H9 (cell line): ENCODE data around the gene ZRANB1. TPM values are rescaled to one million over a fixed set of nuclear protein-coding genes. Genes with fewer than 3 reads are reported as not detected.

Experiments used
- DNase-seq: peaks from one replicate; pipeline ENCODE4 v3.0.0-alpha.2; 2017
- H2AFZ ChIP-seq: one replicate; pipeline ENCODE4 v1.6.1; 2013; ENCODE audit warnings: mild to moderate bottlenecking, low read length, control low read depth, moderate library complexity
- H2AK5ac ChIP-seq: 2 replicates; pipeline ENCODE4 v1.6.1; 2013; ENCODE audit warnings: low read length, control low read depth, mixed read lengths; ENCODE audit not compliant: insufficient read length
- H2BK120ac ChIP-seq: one replicate; pipeline ENCODE4 v1.6.1; 2013; ENCODE audit warnings: low read depth, mild to moderate bottlenecking, low read length, control low read depth, inconsistent platforms; ENCODE audit not compliant: poor library complexity, severe bottlenecking
- H2BK12ac ChIP-seq: 2 replicates; pipeline ENCODE4 v1.6.1; 2013; ENCODE audit warnings: low read length, control low read depth, mixed read lengths, low read depth; ENCODE audit not compliant: insufficient read length
- H2BK15ac ChIP-seq: 2 replicates; pipeline ENCODE4 v1.6.1; 2013; ENCODE audit warnings: low read depth, low read length, control low read depth
- H2BK20ac ChIP-seq: one replicate; pipeline ENCODE4 v1.6.1; 2013; ENCODE audit warnings: low read depth, mild to moderate bottlenecking, low read length, control low read depth, inconsistent platforms; ENCODE audit not compliant: poor library complexity, severe bottlenecking
- H2BK5ac ChIP-seq: 2 replicates; pipeline ENCODE4 v1.6.1; 2013; ENCODE audit warnings: low read length, control low read depth, mixed read lengths; ENCODE audit not compliant: insufficient read length
- H3K14ac ChIP-seq: 2 replicates; pipeline ENCODE4 v1.6.1; 2013; ENCODE audit warnings: low read length, control low read depth; ENCODE audit not compliant: insufficient read depth
- H3K18ac ChIP-seq: 2 replicates; pipeline ENCODE4 v1.6.1; 2013; ENCODE audit warnings: low read depth, mild to moderate bottlenecking, mixed read lengths, low read length, control low read depth; ENCODE audit not compliant: insufficient read length
- H3K23ac ChIP-seq: 2 replicates; pipeline ENCODE4 v1.6.1; 2013; ENCODE audit warnings: low read length, control low read depth, mixed read lengths, low read depth; ENCODE audit not compliant: insufficient read length
- H3K23me2 ChIP-seq: 2 replicates; pipeline ENCODE4 v1.6.1; 2013; ENCODE audit warnings: low read depth, mild to moderate bottlenecking, mixed read lengths, low read length, control low read depth; ENCODE audit not compliant: insufficient read length, poor library complexity, severe bottlenecking
- H3K27ac ChIP-seq: 2 replicates; pipeline ENCODE4 v1.5.1; 2013; ENCODE audit warnings: low read length, control low read depth, mixed read lengths, low read depth; ENCODE audit not compliant: insufficient read length
- H3K27me3 ChIP-seq: 2 replicates; pipeline ENCODE4 v1.6.1; 2013; ENCODE audit warnings: low read length, control low read depth, inconsistent platforms; ENCODE audit not compliant: insufficient read depth
- H3K4ac ChIP-seq: 2 replicates; pipeline ENCODE4 v1.6.1; 2013; ENCODE audit warnings: low read depth, mild to moderate bottlenecking, control low read depth, inconsistent platforms, low read length, moderate library complexity
- H3K4me1 ChIP-seq: 2 replicates; pipeline ENCODE4 v1.6.1; 2013; ENCODE audit warnings: low read length, control low read depth, inconsistent platforms; ENCODE audit not compliant: insufficient read depth
- H3K4me2 ChIP-seq: 2 replicates; pipeline ENCODE4 v1.6.1; 2013; ENCODE audit warnings: low read length, control low read depth, mixed read lengths; ENCODE audit not compliant: insufficient read length, insufficient read depth
- H3K56ac ChIP-seq: 2 replicates; pipeline ENCODE4 v1.6.1; 2013; ENCODE audit warnings: low read depth, mild to moderate bottlenecking, mixed read lengths, low read length, control low read depth; ENCODE audit not compliant: insufficient read length
- H3K79me1 ChIP-seq: 2 replicates; pipeline ENCODE4 v1.6.1; 2013; ENCODE audit warnings: low read depth, mild to moderate bottlenecking, moderate library complexity, low read length, control low read depth, inconsistent platforms; ENCODE audit not compliant: insufficient read depth, poor library complexity, severe bottlenecking
- H3K79me2 ChIP-seq: 2 replicates; pipeline ENCODE4 v1.6.1; 2013; ENCODE audit warnings: low read length, control low read depth, inconsistent platforms; ENCODE audit not compliant: insufficient read depth
- H3K9ac ChIP-seq: 2 replicates; pipeline ENCODE4 v1.6.1; 2013; ENCODE audit warnings: low read length, control low read depth, mixed read lengths; ENCODE audit not compliant: insufficient read length; ENCODE audit errors: extremely low read depth
- H3K9me3 ChIP-seq: one replicate; pipeline ENCODE4 v1.6.1; 2013; ENCODE audit warnings: low read depth, low read length, inconsistent platforms; ENCODE audit not compliant: control insufficient read depth
- H3T11ph ChIP-seq: one replicate; pipeline ENCODE4 v1.6.1; 2013; ENCODE audit warnings: mild to moderate bottlenecking, low read length, control low read depth, inconsistent platforms
- H4K20me1 ChIP-seq: one replicate; pipeline ENCODE4 v1.6.1; 2013; ENCODE audit not compliant: control insufficient read depth, insufficient read length, insufficient read depth
- H4K5ac ChIP-seq: 2 replicates; pipeline ENCODE4 v1.6.1; 2013; ENCODE audit warnings: low read depth, mild to moderate bottlenecking, mixed read lengths, low read length, control low read depth; ENCODE audit not compliant: insufficient read length
- H4K8ac ChIP-seq: replicated peaks from 2 replicates; pipeline ENCODE4 v1.6.1; 2013; ENCODE audit warnings: low read length, control low read depth, mixed read lengths, low read depth; ENCODE audit not compliant: insufficient read length
- H4K91ac ChIP-seq: 2 replicates; pipeline ENCODE4 v1.6.1; 2013; ENCODE audit warnings: low read depth, mild to moderate bottlenecking, moderate library complexity, mixed read lengths, low read length, control low read depth; ENCODE audit not compliant: insufficient read length
- H3K27ac Mint-ChIP-seq, 3 experiments: 2 replicates in 2 of 3; 3 replicates in 1 of 3; pipeline ENCODE4 v1.8.0; 2020 to 2021; ENCODE audit warnings: mixed read lengths in 3 of 3, mild to moderate bottlenecking in 1 of 3, moderate library complexity in 1 of 3
- H3K27me3 Mint-ChIP-seq: 2 replicates; pipeline ENCODE4 v1.8.0; 2021; ENCODE audit warnings: low read depth, mild to moderate bottlenecking, moderate library complexity, mixed read lengths
- H3K36me3 Mint-ChIP-seq, 3 experiments: 2 replicates in 2 of 3; 3 replicates in 1 of 3; pipeline ENCODE4 v1.8.0; 2020 to 2021; ENCODE audit warnings: low read depth in 3 of 3, mixed read lengths in 3 of 3; ENCODE audit not compliant: insufficient read depth in 1 of 3
- H3K4me1 Mint-ChIP-seq, 2 experiments: 2 replicates each; pipeline ENCODE4 v1.8.0; 2020; ENCODE audit warnings: mixed read lengths in 2 of 2
- H3K4me3 Mint-ChIP-seq, 2 experiments: 2 replicates in 1 of 2; 3 replicates in 1 of 2; pipeline ENCODE4 v1.8.0; 2020 to 2021; ENCODE audit warnings: mild to moderate bottlenecking in 2 of 2, mixed read lengths in 2 of 2, moderate library complexity in 1 of 2
- H3K9me3 Mint-ChIP-seq, 2 experiments: 2 replicates in 1 of 2; 3 replicates in 1 of 2; pipeline ENCODE4 v1.8.0; 2020; ENCODE audit warnings: mild to moderate bottlenecking in 2 of 2, mixed read lengths in 2 of 2, moderate library complexity in 1 of 2
- WGBS: extraction: QIAGEN DNeasy Blood & Tissue Kit; methylation state at CpG from one replicate; pipeline ENCODE4 v1.1.7; 2013; ENCODE audit warnings: missing lambda C conversion rate, low lambda C conversion rate, mixed read lengths; ENCODE audit not compliant: insufficient read length; ENCODE audit errors: extremely low coverage; 5-methylcytosine and 5-hydroxymethylcytosine counted together
- total RNA-seq: library from RNA; stranded (reverse); gene quantifications from 2 replicates; pipeline ENCODE4 v1.2.1, GENCODE V29; 2021
- TF ChIP-seq, protein P1 (sequence below): fragments of 200-600 bp; sonication (generic); conservative IDR thresholded peaks from 3 replicates; pipeline ENCODE4 v1.8.0; 2021; ENCODE audit warnings: antibody characterized with exemption, mild to moderate bottlenecking

Gene ZRANB1
- total RNA-seq, 1 experiment from 2014 or later: 17.4 TPM

DNA sequence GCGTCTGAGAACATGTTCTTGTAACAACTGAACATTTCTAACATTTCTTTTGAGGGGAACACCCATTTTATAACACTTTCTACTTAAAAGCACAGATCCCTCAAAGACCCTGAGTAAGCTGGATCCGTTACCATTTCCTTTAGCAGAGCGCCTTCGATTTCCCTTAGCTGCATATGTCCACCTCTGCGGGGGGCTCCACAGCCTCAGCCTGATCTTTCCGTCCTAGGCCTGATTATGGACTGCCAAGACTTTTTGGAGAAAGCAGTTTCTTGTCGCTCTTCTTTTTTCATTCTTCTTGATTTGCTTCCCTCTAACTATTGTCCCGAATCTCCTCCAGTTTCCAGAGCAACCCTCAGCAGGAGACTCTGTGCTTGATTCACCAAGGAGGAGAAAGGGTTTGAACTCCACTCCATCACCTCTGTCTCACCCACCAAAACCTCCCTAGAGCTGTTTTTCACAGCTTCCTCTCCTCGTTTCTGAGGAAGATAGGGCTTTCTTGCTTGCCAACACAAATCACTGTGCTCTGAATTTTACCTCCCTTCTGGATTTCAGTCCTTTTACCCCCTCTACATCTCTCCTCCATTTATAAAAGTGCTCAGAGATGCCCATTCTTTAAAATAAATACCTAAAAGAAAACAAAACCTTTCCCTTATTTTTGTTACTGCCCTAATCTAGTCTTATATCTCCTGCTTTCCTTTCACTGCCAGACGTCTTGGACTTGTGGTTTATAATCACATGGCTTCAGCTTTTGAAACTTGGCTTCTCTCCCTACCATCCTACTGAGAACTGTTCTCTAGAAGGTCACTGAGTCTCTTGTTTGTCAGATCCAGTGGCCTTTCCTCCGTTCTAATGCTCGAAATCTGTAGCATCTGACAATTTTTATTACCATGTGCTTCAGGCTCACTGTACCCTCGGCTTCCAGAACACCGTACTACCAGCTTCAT is 30.5 kb upstream of the ZRANB1 start:
- H3K4me1 Mint-ChIP-seq: peaks cover 11 to 12% of the 10 kb centered on the region in 2 experiments
- Histone ChIP-seq H2BK12ac (no peak overlapping the region), H3K4me1 (no peaks in the 10 kb centered on the region), H4K20me1 (no peaks in the 10 kb centered on the region), H3K79me1 (no peaks in the 10 kb centered on the region), H3K18ac (no peak overlapping the region), H3T11ph (no peak overlapping the region), H3K27ac (no peak overlapping the region), H3K79me2 (no peaks in the 10 kb centered on the region), H3K23ac (no peak overlapping the region), H3K9me3 (no peaks in the 10 kb centered on the region), H2BK20ac (no peak overlapping the region), H2AK5ac (no peak overlapping the region), H2AFZ (no peak overlapping the region), H2BK120ac (no peak overlapping the region), H2BK15ac (no peak overlapping the region), H4K8ac (no peak overlapping the region), H3K4ac (no peak overlapping the region), H2BK5ac (no peak overlapping the region), H3K4me2 (no peak overlapping the region), H3K56ac (no peak overlapping the region), H3K23me2 (no peaks in the 10 kb centered on the region), H4K5ac (no peak overlapping the region), H3K27me3 (no peaks in the 10 kb centered on the region), H3K9ac (no peak overlapping the region), H3K14ac (no peak overlapping the region), H4K91ac (no peak overlapping the region)
- H3K9me3 Mint-ChIP-seq: no peaks in the 10 kb centered on the region; a peak in 1 of 5 replicates
- H3K27ac Mint-ChIP-seq: peak overlapping the region in 1 of 3 experiments; percentile 35; a peak in 2 of 7 replicates
- H3K36me3 Mint-ChIP-seq: peaks cover 0 to 3% (median 0%) of the 10 kb centered on the region in 3 experiments; a peak in 1 of 7 replicates
- H3K27me3 Mint-ChIP-seq: peaks cover 8% of the 10 kb centered on the region
- no peak for DNase-seq
- WGBS: no CpG with 5 or more reads among the region's 14 CpGs
- no peak overlapping the region for H3K4me3 Mint-ChIP-seq
- TF ChIP-seq, protein P1, sequence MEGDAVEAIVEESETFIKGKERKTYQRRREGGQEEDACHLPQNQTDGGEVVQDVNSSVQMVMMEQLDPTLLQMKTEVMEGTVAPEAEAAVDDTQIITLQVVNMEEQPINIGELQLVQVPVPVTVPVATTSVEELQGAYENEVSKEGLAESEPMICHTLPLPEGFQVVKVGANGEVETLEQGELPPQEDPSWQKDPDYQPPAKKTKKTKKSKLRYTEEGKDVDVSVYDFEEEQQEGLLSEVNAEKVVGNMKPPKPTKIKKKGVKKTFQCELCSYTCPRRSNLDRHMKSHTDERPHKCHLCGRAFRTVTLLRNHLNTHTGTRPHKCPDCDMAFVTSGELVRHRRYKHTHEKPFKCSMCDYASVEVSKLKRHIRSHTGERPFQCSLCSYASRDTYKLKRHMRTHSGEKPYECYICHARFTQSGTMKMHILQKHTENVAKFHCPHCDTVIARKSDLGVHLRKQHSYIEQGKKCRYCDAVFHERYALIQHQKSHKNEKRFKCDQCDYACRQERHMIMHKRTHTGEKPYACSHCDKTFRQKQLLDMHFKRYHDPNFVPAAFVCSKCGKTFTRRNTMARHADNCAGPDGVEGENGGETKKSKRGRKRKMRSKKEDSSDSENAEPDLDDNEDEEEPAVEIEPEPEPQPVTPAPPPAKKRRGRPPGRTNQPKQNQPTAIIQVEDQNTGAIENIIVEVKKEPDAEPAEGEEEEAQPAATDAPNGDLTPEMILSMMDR: 0 out of 3 replicates have a peak, but pooled peaks have one; percentile 13
